ENCODE data around the gene YPEL1. TPM values are rescaled to one million over a fixed set of nuclear protein-coding genes. Genes with fewer than 3 reads are reported as not detected.

The YPEL1 gene
- total and polyA plus RNA-seq, 2 of the 13 experiments (the other 11 are each of a cell fraction or from before 2014, with no cell fraction given): 0.33 to 2.5 TPM

DNA sequence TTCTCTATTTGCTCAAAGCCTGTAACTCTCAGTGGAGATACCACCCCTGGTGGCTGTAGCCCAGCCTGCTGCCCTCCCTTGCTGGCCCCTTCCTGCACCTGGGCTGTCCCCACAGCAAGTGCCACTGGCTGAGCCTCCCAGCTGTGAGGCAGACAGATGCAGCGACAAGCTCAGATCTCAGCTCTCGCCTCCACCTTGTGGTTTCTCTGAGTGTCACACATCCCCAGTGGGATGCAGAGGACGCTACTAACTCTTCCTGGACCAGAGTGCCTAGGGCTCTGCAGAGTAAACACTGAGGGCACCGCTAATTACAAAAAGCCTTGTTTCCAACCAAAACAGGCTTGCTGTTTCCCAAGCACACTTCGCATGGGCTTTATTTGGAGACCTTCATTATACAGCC, 8.9 kb downstream of the YPEL1 start (continued):
- TF ChIP-seq ZNF749 (CRISPR knock-in tag; IDR thresholded peaks at IDR 0.05; ENCODE audit: borderline replicate concordance) (no peak), ZFP36L2 (CRISPR knock-in tag; IDR thresholded peaks at IDR 0.05) (no peak), HNRNPK (IDR thresholded peaks at IDR 0.05; ENCODE audit: low read depth, low read length, poor library complexity, severe bottlenecking) (no peak), STAG1 (CRISPR knock-in tag; IDR thresholded peaks at IDR 0.05) (peak; percentile 74), ELF3 (CRISPR knock-in tag; IDR thresholded peaks at IDR 0.05) (0 out of 2 replicates have a peak, but pooled peaks have one; percentile 41)
- TF ChIP-seq, protein P1, sequence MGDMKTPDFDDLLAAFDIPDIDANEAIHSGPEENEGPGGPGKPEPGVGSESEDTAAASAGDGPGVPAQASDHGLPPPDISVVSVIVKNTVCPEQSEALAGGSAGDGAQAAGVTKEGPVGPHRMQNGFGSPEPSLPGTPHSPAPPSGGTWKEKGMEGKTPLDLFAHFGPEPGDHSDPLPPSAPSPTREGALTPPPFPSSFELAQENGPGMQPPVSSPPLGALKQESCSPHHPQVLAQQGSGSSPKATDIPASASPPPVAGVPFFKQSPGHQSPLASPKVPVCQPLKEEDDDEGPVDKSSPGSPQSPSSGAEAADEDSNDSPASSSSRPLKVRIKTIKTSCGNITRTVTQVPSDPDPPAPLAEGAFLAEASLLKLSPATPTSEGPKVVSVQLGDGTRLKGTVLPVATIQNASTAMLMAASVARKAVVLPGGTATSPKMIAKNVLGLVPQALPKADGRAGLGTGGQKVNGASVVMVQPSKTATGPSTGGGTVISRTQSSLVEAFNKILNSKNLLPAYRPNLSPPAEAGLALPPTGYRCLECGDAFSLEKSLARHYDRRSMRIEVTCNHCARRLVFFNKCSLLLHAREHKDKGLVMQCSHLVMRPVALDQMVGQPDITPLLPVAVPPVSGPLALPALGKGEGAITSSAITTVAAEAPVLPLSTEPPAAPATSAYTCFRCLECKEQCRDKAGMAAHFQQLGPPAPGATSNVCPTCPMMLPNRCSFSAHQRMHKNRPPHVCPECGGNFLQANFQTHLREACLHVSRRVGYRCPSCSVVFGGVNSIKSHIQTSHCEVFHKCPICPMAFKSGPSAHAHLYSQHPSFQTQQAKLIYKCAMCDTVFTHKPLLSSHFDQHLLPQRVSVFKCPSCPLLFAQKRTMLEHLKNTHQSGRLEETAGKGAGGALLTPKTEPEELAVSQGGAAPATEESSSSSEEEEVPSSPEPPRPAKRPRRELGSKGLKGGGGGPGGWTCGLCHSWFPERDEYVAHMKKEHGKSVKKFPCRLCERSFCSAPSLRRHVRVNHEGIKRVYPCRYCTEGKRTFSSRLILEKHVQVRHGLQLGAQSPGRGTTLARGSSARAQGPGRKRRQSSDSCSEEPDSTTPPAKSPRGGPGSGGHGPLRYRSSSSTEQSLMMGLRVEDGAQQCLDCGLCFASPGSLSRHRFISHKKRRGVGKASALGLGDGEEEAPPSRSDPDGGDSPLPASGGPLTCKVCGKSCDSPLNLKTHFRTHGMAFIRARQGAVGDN (CRISPR knock-in tag; IDR thresholded peaks at IDR 0.05): 0 out of 2 replicates have a peak, but pooled peaks have one; percentile 14
- TF ChIP-seq, protein P2, sequence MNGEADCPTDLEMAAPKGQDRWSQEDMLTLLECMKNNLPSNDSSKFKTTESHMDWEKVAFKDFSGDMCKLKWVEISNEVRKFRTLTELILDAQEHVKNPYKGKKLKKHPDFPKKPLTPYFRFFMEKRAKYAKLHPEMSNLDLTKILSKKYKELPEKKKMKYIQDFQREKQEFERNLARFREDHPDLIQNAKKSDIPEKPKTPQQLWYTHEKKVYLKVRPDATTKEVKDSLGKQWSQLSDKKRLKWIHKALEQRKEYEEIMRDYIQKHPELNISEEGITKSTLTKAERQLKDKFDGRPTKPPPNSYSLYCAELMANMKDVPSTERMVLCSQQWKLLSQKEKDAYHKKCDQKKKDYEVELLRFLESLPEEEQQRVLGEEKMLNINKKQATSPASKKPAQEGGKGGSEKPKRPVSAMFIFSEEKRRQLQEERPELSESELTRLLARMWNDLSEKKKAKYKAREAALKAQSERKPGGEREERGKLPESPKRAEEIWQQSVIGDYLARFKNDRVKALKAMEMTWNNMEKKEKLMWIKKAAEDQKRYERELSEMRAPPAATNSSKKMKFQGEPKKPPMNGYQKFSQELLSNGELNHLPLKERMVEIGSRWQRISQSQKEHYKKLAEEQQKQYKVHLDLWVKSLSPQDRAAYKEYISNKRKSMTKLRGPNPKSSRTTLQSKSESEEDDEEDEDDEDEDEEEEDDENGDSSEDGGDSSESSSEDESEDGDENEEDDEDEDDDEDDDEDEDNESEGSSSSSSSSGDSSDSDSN (CRISPR knock-in tag; IDR thresholded peaks at IDR 0.05): peak; percentile 27; the same call in 1 of the 2 replicates
- TF ChIP-seq, protein P3, sequence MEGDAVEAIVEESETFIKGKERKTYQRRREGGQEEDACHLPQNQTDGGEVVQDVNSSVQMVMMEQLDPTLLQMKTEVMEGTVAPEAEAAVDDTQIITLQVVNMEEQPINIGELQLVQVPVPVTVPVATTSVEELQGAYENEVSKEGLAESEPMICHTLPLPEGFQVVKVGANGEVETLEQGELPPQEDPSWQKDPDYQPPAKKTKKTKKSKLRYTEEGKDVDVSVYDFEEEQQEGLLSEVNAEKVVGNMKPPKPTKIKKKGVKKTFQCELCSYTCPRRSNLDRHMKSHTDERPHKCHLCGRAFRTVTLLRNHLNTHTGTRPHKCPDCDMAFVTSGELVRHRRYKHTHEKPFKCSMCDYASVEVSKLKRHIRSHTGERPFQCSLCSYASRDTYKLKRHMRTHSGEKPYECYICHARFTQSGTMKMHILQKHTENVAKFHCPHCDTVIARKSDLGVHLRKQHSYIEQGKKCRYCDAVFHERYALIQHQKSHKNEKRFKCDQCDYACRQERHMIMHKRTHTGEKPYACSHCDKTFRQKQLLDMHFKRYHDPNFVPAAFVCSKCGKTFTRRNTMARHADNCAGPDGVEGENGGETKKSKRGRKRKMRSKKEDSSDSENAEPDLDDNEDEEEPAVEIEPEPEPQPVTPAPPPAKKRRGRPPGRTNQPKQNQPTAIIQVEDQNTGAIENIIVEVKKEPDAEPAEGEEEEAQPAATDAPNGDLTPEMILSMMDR (CRISPR knock-in tag; IDR thresholded peaks at IDR 0.05): peak; percentile 82
- TF ChIP-seq, protein P4, sequence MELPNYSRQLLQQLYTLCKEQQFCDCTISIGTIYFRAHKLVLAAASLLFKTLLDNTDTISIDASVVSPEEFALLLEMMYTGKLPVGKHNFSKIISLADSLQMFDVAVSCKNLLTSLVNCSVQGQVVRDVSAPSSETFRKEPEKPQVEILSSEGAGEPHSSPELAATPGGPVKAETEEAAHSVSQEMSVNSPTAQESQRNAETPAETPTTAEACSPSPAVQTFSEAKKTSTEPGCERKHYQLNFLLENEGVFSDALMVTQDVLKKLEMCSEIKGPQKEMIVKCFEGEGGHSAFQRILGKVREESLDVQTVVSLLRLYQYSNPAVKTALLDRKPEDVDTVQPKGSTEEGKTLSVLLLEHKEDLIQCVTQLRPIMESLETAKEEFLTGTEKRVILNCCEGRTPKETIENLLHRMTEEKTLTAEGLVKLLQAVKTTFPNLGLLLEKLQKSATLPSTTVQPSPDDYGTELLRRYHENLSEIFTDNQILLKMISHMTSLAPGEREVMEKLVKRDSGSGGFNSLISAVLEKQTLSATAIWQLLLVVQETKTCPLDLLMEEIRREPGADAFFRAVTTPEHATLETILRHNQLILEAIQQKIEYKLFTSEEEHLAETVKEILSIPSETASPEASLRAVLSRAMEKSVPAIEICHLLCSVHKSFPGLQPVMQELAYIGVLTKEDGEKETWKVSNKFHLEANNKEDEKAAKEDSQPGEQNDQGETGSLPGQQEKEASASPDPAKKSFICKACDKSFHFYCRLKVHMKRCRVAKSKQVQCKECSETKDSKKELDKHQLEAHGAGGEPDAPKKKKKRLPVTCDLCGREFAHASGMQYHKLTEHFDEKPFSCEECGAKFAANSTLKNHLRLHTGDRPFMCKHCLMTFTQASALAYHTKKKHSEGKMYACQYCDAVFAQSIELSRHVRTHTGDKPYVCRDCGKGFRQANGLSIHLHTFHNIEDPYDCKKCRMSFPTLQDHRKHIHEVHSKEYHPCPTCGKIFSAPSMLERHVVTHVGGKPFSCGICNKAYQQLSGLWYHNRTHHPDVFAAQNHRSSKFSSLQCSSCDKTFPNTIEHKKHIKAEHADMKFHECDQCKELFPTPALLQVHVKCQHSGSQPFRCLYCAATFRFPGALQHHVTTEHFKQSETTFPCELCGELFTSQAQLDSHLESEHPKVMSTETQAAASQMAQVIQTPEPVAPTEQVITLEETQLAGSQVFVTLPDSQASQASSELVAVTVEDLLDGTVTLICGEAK (IDR thresholded peaks at IDR 0.05): no peak
- TF ChIP-seq, protein P4 (CRISPR knock-in tag; IDR thresholded peaks at IDR 0.05): no peak

Measured in HepG2 (cell line).